HL-60 (cell line): Measurements from ENCODE around the gene ARL8A.

Experiments used
- SPI1 ChIP-seq: IDR thresholded peaks from 2 replicates; pipeline ENCODE4 v1.6.1; 2012; ENCODE audit warnings: low read depth, mild to moderate bottlenecking, borderline replicate concordance
- TF ChIP-seq, protein P1 (sequence below): IDR thresholded peaks from one replicate; pipeline ENCODE4 v1.5.1; 2011; ENCODE audit warnings: low read length, control low read depth, inconsistent platforms; ENCODE audit not compliant: insufficient read depth

DNA sequence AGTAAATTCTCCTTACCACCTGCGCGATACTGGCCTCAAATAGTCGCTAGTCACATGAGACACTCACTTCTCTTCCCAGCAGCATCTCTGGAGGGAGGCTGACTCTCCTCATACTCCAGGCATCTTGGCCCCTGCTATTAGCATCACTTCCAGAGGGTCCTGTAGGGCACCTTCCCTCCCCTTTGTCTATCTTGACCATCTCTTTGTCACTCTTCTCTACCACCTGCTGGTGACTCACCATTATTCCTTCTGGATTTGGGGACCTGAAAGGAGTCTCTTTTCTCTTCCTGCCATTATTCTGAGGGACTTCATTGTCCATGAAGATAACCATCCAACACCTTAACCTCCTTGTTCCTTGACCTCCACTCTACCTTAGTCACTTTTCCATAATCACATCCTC is 53.5 kb downstream of the ARL8A start:
- TF ChIP-seq SPI1, result no peak
- TF ChIP-seq, protein P1, sequence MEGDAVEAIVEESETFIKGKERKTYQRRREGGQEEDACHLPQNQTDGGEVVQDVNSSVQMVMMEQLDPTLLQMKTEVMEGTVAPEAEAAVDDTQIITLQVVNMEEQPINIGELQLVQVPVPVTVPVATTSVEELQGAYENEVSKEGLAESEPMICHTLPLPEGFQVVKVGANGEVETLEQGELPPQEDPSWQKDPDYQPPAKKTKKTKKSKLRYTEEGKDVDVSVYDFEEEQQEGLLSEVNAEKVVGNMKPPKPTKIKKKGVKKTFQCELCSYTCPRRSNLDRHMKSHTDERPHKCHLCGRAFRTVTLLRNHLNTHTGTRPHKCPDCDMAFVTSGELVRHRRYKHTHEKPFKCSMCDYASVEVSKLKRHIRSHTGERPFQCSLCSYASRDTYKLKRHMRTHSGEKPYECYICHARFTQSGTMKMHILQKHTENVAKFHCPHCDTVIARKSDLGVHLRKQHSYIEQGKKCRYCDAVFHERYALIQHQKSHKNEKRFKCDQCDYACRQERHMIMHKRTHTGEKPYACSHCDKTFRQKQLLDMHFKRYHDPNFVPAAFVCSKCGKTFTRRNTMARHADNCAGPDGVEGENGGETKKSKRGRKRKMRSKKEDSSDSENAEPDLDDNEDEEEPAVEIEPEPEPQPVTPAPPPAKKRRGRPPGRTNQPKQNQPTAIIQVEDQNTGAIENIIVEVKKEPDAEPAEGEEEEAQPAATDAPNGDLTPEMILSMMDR, result no peak
